Glutamatergic neuron (in vitro differentiated cells): ENCODE results near the gene IPO11. TPM values are rescaled to one million over a fixed set of nuclear protein-coding genes. Genes with fewer than 3 reads are reported as not detected.

ENCODE experiments used
- DNase-seq: peaks from one replicate; pipeline ENCODE4 v3.0.0; 2022
- H3K27ac Mint-ChIP-seq: one replicate; pipeline ENCODE4 v1.8.0; 2020; ENCODE audit warnings: mild to moderate bottlenecking, mixed read lengths, inconsistent platforms; ENCODE audit not compliant: unreplicated experiment
- H3K27me3 Mint-ChIP-seq: one replicate; pipeline ENCODE4 v1.8.0; 2020; ENCODE audit warnings: mild to moderate bottlenecking, moderate library complexity, mixed read lengths, inconsistent platforms; ENCODE audit not compliant: unreplicated experiment
- H3K36me3 Mint-ChIP-seq: one replicate; pipeline ENCODE4 v1.8.0; 2020; ENCODE audit warnings: mild to moderate bottlenecking, mixed read lengths, inconsistent platforms; ENCODE audit not compliant: unreplicated experiment
- H3K4me1 Mint-ChIP-seq: one replicate; pipeline ENCODE4 v1.8.0; 2020; ENCODE audit warnings: mild to moderate bottlenecking, low read depth, mixed read lengths, inconsistent platforms; ENCODE audit not compliant: unreplicated experiment
- H3K4me3 Mint-ChIP-seq: one replicate; pipeline ENCODE4 v1.8.0; 2020; ENCODE audit warnings: mild to moderate bottlenecking, mixed read lengths, inconsistent platforms; ENCODE audit not compliant: unreplicated experiment
- H3K9me3 Mint-ChIP-seq: one replicate; pipeline ENCODE4 v1.8.0; 2020; ENCODE audit warnings: mild to moderate bottlenecking, moderate library complexity, mixed read lengths, inconsistent platforms; ENCODE audit not compliant: unreplicated experiment
- CTCF ChIP-seq: fragments of 200-600 bp; sonication (generic); IDR thresholded peaks from one replicate; pipeline ENCODE4 v1.5.0; 2021; ENCODE audit not compliant: partially characterized antibody, unreplicated experiment
- total RNA-seq: library from RNA; stranded (reverse); fragmentation: NEBNext Ultra II Directional; extraction: Animal tissue kit (Norgen Biotek cat#: 25700); gene quantifications from one replicate; pipeline ENCODE4 v1.2.1, GENCODE V29; 2021; ENCODE audit not compliant: unreplicated experiment

IPO11 gene
- total RNA-seq, 1 donor from 2014 or later: 23.5 TPM

GRCh38 chr5:62585306-62585705 is 172.7 kb downstream of the IPO11 start:
- no peak overlapping the region for H3K4me3 Mint-ChIP-seq
- H3K4me1 Mint-ChIP-seq: no peaks in the 10 kb centered on the region
- no peak for DNase-seq
- no peak for TF ChIP-seq CTCF
- H3K36me3 Mint-ChIP-seq: peaks cover 5% of the 10 kb centered on the region
- H3K9me3 Mint-ChIP-seq: no peaks in the 10 kb centered on the region
- peaks cover 1% of the 10 kb centered on the region for H3K27me3 Mint-ChIP-seq
- no peak overlapping the region for H3K27ac Mint-ChIP-seq

GRCh38 chr5:62585751-62586150 is 173.2 kb downstream of the IPO11 start:
- Mint-ChIP-seq H3K9me3 (no peaks in the 10 kb centered on the region), H3K36me3 (peaks cover 5% of the 10 kb centered on the region), H3K27ac (no peak overlapping the region)

GRCh38 chr5:62587737-62588136 is 175.2 kb downstream of the IPO11 start:
- H3K4me3 Mint-ChIP-seq: no peak overlapping the region
- DNase-seq: no peak
- H3K36me3 Mint-ChIP-seq: peaks cover 5% of the 10 kb centered on the region
- no peaks in the 10 kb centered on the region for H3K9me3 Mint-ChIP-seq
- no peak for TF ChIP-seq CTCF
- no peaks in the 10 kb centered on the region for H3K4me1 Mint-ChIP-seq
- peaks cover 1% of the 10 kb centered on the region for H3K27me3 Mint-ChIP-seq
- H3K27ac Mint-ChIP-seq: no peak overlapping the region

More at GRCh38 chr5:62585751-62586150, 173.2 kb downstream of the IPO11 start:
- TF ChIP-seq CTCF: no peak
- no peaks in the 10 kb centered on the region for H3K4me1 Mint-ChIP-seq
- no peak for DNase-seq
- no peak overlapping the region for H3K4me3 Mint-ChIP-seq
- H3K27me3 Mint-ChIP-seq: peaks cover 1% of the 10 kb centered on the region

GRCh38 chr5:62588668-62589067 is 176.1 kb downstream of the IPO11 start:
- Mint-ChIP-seq H3K4me1 (no peaks in the 10 kb centered on the region), H3K36me3 (peaks cover 5% of the 10 kb centered on the region), H3K27me3 (peaks cover 1% of the 10 kb centered on the region), H3K27ac (no peak overlapping the region), H3K4me3 (no peak overlapping the region), H3K9me3 (no peaks in the 10 kb centered on the region)
- no peak for DNase-seq
- no peak for TF ChIP-seq CTCF

GRCh38 chr5:62589504-62589903 is 176.9 kb downstream of the IPO11 start:
- no peak for DNase-seq
- H3K4me3 Mint-ChIP-seq: no peak overlapping the region
- H3K36me3 Mint-ChIP-seq: peaks cover 5% of the 10 kb centered on the region
- H3K27me3 Mint-ChIP-seq: peaks cover 1% of the 10 kb centered on the region
- no peak overlapping the region for H3K27ac Mint-ChIP-seq
- TF ChIP-seq CTCF: no peak
- no peaks in the 10 kb centered on the region for H3K9me3 Mint-ChIP-seq
- H3K4me1 Mint-ChIP-seq: no peaks in the 10 kb centered on the region
